SIG-M5 (cell line): ENCODE results near the gene KHSRP.

ENCODE experiments used
- DNase-seq: peaks from one replicate; lab custom pipeline; 2025; lab: John Stamatoyannopoulos, UW

Gene KHSRP

DNA sequence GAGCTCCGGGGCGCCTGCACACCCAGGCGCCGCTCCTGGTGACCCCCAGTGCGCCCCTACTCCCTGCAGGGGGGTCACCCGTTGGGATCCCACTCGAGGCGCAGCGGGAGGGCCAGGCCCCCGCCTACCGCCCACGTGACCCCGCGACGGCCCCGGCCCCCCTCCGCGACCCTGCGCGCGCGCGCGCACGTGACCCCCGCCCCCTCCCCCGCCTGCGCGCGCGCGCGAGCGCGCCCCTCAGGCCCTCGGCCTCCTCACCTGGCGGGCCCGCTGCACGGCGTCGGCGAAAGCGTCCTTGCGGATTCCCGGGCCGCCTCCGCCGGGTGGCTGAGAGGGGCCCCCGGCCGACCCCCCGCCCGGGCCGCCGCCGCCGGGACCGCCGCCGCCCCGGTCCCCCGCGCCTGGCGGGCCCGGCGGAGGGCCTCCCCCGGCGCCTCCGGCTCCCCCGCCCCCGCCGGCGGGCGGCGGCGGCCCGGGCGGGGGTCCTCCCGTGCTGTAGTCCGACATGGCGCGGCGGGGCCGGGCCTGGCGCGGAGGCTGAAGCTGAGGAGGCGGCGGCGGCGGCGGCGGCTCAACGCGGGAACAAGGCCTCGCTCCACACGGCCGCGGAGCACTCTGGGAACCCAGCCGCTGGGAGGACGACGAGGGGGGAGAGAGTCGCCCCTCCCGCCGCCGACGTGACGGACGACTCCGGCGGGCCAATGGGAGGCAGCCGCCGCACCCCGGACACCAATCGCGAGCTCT is at the start of gene KHSRP:
Gene KHSRP, minus strand, starts transcription at position 617 of the 744 bp plus-strand sequence. Its CDS starts 110 bp downstream, at position 507.
- DNase-seq: no peak

- DNase-seq: no peak
These were observed 49.0 kb upstream of the KHSRP start for GRCh38 chr19:6473647-6474046.

DNA sequence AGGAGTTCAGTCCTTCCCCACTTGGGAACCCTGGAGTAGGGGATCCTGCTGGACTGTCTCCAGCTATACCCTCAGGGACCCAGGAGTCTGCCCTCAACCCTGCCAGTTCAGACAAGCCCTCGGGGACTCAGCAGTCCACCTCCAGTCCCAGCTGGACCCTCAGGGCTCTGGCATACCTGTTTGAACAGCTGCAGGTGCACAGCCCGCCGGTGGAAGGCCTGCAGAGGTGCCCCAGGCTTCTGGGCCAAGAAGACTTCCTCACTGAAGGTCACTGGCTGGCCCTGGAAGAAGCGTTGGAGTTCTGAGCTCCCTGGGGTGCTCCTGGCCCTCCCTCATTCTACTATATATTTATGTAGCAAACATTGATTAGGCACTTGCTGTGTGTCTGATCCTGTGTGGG is 48.1 kb upstream of the KHSRP start:
- no peak for DNase-seq

- DNase-seq: no peak
These were observed 46.5 kb upstream of the KHSRP start for GRCh38 chr19:6471076-6471475.

DNA sequence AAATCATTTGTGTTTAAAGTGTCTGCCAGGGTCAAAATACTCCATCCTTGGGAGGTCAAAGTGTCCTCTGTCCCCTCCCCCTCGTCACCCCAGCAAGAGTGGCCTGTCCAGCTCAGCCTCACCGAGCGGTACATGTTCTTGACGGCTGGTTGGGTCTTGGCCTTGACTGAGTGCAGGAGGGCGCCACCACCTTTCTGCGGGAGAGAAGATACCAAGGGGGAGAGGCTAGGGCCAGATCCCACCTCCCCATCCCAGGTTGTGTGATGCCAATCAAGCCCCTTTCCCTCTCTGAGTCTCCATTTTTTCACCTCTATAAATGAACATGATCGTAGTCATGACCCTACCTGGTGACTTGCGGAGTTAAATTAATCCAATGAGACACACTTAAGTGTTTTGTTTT is 45.6 kb upstream of the KHSRP start:
- no peak for DNase-seq

- no peak for DNase-seq
These were observed 42.8 kb upstream of the KHSRP start for GRCh38 chr19:6467384-6467783.

- no peak for DNase-seq
These were observed 42.1 kb upstream of the KHSRP start for GRCh38 chr19:6466526-6467248.

GRCh38 chr19:6465663-6466062 is 41.1 kb upstream of the KHSRP start:
- no peak for DNase-seq

DNA sequence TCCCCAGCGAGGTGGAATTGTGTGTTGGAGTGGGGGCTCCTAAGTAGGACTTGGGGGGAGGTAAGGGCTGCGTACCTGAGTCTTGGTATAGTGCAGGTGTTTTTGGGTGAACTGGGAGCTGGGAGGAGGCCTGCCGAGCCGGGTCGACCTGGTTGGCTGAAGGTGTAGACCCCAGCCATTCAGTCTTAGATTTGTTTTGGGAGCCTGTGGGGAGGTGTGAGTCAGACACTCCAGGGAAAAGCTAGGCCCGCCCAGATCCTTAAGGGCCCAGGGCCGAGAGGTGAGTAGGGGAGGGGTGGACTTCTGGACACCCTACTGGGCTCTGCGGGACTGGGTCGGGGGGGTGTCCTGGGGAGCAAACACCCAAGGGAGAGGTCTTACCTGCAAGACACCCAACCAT is 40.4 kb upstream of the KHSRP start:
- no peak for DNase-seq

GRCh38 chr19:6464070-6464873 is 39.7 kb upstream of the KHSRP start, which contains the start of gene CRB3:
Gene CRB3, plus strand, starts transcription at chr19:6464271. Its CDS starts 431 bp downstream, at chr19:6464702.
- DNase-seq: no peak

- DNase-seq: peak; percentile 86
These were observed 35.7 kb upstream of the KHSRP start for GRCh38 chr19:6460099-6460884.

DNA sequence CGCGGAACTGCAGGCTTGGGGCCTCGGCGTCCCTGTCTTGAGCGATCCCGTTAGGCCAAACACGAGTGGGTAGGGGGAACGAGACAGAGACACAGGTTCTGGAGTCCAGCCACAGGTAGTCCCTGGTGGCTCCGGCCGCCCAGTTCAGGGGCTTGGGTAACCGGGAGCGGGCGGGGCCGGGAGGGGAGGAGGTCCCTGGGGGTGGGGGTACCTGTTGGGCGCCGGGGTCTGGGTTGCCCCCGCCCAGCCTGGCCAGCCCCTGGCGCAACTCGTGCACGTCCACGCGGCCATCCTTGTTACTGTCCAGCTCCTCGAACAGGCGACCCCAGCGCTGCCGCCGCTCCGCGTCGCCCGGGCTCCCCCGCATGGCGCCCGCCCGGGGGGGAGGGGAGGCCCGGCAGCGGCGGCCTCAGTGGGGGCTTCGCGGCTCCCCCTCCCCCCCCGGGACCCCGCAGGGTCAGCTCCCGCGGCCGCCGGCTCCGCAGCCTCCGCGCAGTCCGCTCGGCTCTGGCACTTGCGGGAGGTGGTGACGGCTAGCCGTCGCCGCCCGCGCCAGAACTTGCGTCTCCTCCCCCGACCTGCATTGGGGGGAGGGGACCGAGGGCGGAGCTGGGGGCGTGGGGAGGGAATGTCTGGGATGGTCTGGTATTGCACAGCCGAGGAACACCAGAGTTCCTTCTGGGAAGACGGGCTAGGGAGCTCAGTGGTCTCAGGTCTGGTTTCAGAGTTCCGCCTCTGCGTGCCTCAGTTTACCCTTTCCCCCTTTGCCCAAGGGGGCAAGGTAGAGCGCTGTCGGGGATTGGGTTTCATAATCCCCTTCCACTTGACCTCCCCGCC is 34.9 kb upstream of the KHSRP start, which contains the start of gene SLC25A23:
Gene SLC25A23, minus strand, starts transcription at position 531 of the 837 bp plus-strand sequence. Its CDS starts 164 bp downstream, at position 367.
- no peak for DNase-seq

DNA sequence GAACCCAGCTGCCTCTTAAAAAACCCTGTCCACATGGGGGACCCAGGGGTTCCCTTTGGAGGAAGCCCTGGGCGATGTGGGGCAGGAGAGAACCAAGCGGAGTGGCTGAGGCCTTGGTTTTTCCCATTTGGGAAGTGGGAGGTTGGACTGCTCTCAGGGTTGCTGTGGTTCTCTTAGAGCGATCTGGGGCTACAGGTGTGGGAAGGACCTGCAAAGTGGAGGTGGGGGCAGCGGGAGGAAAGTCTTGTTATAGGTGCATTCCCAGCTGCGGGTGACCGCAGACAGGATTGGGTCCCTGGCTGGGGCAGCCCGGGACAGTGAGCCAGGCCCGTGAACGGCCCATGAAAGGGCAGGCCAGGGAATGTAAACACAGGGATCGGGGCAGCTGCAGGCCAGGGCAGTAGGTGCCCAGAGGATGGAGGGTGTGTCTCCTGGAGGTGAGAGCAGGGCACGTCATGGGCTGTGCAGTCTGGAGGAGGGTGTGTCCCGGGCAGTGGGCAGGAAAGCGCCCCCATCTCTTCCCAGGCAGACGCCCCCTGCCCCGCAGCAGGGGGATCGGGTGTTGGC is 34.2 kb upstream of the KHSRP start:
- DNase-seq: no peak

- no peak for DNase-seq
These were observed 33.5 kb upstream of the KHSRP start for GRCh38 chr19:6457958-6458694.

DNA sequence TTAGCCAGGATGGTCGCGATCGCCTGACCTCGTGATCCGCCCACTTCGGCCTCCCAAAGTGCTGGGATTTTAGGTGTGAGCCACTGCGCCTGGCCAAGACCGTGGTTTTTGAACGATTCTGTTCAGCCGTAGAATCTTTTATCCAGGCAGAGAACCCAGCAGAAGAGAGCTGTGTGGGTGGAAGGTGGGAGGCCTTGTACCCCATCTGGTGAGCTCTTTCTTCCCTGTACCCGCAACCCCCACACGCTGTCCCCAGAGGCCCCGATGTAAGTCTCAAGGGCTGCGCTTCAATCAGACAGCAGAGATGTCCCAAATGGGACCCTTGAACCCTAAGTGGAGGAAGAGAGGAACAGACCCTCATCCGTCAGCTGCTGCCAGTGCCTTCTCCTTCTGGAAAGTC is 31.3 kb upstream of the KHSRP start:
- no peak for DNase-seq

DNA sequence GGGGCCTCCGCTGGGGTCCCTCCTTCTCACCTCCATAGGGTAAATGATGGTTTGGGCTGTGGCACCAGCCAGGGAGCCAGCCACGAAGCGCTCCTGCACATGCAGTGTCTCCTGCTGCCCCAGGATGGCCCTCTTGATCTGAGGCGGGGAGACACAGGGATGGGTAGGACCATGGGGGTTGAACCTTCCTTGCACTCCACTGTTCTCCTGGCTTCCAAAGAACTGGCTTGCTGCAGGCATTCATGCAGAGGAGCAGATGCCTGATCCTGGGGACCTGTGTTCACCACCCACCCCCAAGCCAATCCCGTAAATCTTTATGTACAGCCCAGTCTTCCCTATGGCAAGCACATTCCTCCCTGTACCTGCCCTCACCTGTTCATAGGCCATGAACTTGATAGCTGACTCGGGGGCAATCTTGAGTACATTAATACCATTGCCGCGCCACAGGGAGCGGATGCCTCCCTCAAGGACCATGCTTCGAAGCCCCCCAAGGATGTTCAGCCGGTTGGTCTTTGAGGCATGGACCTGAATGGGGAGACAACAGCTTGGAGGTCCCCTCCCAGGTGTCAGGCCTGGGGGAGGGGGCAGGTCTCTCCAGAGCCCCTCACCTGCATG is 29.4 kb upstream of the KHSRP start:
- no peak for DNase-seq

DNA sequence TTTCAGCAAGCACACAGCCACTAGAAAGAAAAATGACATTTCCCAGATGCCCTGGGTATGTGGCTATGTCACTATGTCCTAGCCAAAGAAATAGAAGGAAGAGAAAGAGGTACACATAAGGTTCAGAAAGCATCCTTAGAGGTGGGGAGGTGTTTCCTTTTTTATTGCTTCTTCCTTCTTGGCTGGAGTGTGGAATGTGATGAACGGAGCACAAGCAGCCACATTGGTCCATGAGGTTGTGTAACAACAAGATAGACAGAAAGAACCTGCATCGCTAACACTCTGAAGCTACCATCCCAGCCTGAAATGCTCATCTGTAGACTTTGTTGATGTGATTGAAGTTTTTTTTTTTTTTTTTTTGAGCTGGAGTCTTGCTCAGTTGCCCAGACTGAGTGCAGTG is 28.3 kb upstream of the KHSRP start:
- DNase-seq: no peak

GRCh38 chr19:6452223-6452614 is 27.6 kb upstream of the KHSRP start:
- DNase-seq: no peak

- no peak for DNase-seq
These were observed 27.1 kb upstream of the KHSRP start for GRCh38 chr19:6451583-6452222.
